ENCODE results near the gene COPRS.

The COPRS gene

GRCh38 chr17:31806921-31807320 lies 52.1 kb downstream of the COPRS start:
- DNase-seq: no peak

GRCh38 chr17:31803494-31804213 lies 55.4 kb downstream of the COPRS start:
- no peak for DNase-seq

- DNase-seq: no peak
Measured at GRCh38 chr17:31802502-31802901, 56.5 kb downstream of the COPRS start.

Data from stimulated activated CD4-positive, alpha-beta T cell treated with anti-CD3 and anti-CD28 coated beads, Interleukin-4, amount 100 ng/mL, for 1 hour (primary cell).